Measurements from ENCODE around the gene PLK5.
"Not testable (repeated sequence)": the region's sequence is repeated elsewhere in the genome, so short reads cannot be mapped to it uniquely, and the experiment has no call there.

The PLK5 gene, protein sequence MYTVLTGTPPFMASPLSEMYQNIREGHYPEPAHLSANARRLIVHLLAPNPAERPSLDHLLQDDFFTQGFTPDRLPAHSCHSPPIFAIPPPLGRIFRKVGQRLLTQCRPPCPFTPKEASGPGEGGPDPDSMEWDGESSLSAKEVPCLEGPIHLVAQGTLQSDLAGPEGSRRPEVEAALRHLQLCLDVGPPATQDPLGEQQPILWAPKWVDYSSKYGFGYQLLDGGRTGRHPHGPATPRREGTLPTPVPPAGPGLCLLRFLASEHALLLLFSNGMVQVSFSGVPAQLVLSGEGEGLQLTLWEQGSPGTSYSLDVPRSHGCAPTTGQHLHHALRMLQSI

DNA sequence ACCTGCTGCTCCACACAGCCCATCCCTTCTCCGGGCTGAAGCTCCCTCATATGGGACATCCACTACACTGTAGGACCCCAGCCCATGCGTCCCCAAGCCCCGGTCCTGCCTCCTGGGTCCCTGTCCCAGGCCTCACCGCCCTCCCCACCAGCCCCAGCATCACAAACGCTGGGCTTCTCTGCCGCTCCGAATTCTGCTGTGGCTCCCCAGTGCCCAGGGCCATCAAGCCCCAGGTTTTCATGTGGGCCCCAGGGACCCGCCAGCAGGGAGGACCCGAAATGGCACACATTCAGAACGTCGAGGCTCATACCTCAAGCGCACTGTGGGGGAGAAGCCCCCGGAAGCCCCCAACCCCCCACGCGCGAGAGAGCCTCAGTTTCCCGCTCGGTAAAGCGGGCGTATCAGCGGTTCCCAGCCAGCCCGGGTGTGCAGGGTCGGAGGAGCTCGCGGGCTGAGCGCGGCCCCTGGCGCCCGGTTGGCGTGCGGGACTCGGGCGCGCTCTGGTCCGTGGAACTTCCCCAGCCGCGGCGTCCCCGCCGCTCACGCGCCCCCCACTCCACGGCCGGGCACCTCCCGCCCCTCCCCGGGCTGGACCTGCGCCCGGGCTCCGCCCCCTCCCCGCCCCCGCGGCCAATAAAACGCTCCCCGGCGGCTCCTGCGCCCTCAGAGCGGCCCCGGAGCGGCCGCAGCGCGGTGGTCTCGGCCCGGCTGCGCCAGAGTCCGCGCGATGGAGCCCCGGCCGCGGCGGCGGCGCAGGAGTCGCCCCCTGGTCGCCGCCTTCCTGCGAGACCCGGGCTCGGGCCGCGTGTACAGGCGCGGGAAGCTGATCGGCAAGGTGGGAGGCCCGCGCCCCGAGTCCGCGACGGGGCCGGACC is at the start of gene PLK5:
Gene PLK5, plus strand, starts transcription at position 666 of the 875 bp plus-strand sequence. CDS start 2,920 bp downstream, outside the sequence.
- in situ Hi-C loops (cut with MboI; ENCODE audit: low sequenced_read_pairs), result no loop called here

DNA sequence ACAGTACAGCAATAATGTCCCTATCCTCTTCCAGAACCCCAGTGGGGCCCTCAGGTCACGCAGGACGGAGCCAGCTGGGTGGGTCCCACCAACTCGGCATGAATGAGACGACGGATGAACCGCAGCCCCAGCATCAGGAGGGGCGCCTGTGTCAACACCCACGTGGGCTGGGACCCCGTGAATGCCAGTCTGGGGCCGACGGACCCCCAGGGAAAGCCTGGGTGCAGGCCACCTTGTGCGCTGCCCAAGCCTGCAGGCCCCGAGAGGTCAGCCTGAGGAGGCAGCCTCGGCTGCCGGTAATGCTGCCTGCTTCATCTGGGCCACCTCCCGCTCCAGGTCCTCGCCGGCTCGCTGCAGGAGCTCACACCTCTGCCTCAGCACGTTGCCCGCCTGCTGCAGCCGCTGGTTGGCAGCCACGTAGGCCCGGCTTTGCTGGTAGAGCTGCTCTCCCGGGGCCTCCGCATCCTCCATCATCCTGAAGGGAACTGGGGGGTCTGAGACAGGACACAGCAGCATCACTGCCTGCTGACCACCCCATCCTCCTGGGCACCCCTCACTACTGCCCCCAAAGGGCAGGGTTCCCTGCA is 49.0 kb upstream of the PLK5 start:
- in situ Hi-C loops (cut with MboI; ENCODE audit: low sequenced_read_pairs), result no loop called here

DNA sequence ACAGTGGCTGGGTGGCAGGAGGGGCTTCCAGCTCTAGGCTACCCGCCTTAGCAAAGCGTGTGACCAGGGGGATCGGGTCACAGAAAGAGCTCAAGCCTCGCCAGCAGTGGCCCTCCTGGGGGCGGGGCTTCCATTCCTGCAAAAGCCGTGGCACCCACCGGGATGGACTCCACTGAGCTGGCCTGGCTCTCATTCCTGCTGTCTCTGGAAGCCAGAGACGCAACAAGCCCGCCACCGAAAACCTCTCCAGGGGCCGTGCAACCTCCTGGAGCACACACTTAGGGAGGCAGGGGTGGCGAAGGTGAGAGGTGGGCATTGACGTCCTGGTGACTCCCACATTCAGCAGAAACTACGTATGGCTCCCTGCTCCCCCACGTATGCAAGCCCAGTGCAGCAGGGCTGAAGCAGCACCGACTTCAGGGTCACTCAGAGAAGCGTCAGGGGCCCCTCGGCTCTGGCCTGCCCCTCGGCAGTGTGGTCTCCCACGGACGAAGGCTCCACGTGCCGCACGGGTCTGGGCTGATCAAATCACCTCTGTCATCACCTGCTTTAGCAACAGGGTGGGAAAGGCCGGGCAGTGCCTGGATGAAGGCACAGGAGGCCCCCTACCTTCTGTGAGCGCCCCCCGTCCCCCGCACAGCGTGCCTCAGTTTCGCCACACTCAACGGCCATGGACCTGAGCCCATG is 48.0 kb upstream of the PLK5 start:
- in situ Hi-C loops (cut with MboI; ENCODE audit: low sequenced_read_pairs), result no loop called here

- in situ Hi-C loops (cut with MboI; ENCODE audit: low sequenced_read_pairs), result not testable (repeated sequence)
These were observed 46.8 kb upstream of the PLK5 start for GRCh38 chr19:1477056-1477455.

- in situ Hi-C loops (cut with MboI; ENCODE audit: low sequenced_read_pairs), result no loop called here
These were observed 44.8 kb upstream of the PLK5 start, which contains the start of gene C19orf25 for GRCh38 chr19:1478934-1479707. C19orf25 (minus strand) TSS chr19:1479215; CDS start chr19:1478903, 312 bp downstream.

GRCh38 chr19:1481224-1481892 is 42.5 kb upstream of the PLK5 start:
- in situ Hi-C loops (cut with MboI; ENCODE audit: low sequenced_read_pairs), result no loop called here

DNA sequence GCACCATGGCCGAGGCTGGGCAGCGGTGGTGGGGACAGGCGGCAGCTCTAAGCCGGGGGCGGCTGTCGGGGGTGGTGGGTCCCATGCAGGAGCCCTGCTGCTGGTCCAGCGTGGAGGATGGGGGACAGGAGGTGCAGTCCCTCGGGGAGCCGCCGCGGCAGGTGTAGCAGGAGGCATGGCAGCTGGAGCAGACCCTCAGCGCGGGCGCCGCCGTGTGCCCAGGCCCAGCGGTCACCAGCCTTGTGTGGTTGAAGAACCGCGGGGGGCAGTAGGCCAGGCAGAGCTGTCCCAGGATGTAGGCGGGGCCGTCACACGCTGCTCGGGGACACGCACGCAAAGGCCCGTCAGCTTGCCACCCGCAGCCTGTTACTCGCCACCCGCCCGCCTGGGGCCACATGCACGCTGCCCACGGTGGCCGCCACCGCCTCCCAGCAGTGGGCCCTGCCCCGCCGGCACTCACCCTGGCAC is 42.0 kb upstream of the PLK5 start:
- in situ Hi-C loops (cut with MboI; ENCODE audit: low sequenced_read_pairs), result no loop called here

DNA sequence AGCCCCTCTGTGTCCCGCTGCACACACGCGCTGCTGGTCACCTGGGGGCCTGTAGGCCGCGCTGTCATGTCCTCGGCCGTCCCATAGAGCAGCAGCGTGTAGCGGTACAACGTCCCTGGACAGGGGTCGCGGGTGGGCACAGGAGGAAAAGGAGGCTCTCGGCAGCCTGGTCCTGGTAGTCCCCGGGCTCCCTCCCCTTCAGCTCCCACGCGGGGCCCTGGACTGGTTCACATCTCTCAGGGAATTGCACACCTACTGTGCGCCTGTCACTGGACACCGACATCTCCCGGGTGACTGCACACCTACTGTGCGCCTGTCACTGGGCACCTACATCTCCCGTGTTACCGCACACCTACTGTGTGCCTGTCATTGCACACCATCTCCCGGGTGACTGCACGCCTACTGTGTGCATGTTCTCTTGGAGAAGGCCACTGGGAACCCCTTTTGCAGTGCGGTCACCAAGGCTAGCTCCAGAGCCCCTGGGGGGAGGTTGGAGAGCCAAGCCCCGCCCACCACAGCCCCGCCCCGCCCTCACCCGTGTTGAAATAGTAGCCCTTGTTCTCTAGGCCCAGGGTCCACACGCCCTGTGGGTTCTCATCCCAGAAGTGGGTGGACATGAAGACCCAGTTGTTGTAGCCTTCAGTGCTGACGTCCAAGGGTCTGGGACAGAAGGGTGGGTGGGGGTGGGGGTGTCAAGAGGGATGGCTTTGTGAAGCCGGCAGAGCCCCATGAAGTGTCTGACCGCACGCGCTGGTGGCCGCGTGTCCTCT is 41.3 kb upstream of the PLK5 start:
- in situ Hi-C loops (cut with MboI; ENCODE audit: low sequenced_read_pairs), result no loop called here

DNA sequence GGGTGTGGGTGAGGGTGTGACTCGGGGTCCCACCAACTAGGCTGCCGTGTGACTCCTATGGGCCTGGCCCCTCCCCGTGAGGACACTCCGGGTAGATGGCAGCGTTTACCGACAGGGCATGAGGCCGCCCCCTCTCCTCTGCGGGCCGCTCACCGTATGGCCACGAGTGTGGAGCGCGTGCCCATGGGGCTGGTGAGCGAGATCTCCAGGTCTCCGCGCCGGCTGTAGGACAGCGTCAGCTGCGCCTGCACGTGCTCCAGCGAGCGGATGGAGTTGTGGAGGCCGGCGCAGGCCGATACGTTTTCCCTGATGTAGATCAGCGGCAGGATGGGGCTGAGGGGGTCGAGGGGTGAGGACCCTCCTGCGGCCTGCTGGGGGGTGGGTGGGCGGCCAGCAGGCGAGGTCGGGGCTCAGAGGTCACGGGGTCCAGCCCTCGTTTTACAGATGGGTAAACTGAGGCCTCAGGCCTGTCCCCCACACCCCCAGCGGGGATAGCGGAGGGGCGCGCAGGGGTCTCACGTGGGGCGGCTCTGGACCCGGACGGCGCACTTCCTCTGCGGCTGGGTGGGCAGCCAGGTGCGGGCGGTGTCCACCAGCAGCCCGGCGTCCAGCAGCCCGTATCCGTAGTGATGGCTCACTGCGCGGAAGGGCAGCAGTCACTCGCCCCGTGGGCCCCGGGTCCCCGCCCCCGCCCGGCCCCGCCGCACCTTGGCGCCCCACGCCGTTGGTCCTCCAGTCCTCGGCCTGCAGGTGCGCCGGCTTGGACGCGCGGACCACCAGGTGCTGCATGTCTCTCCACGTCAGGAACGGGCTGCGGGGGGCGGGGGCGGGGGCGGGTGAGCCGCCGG is 40.5 kb upstream of the PLK5 start:
- in situ Hi-C loops (cut with MboI; ENCODE audit: low sequenced_read_pairs), result no loop called here

- in situ Hi-C loops (cut with MboI; ENCODE audit: low sequenced_read_pairs), result no loop called here
These were observed 39.9 kb upstream of the PLK5 start for GRCh38 chr19:1483979-1484428.

GRCh38 chr19:1486720-1487575 is 36.9 kb upstream of the PLK5 start:
- in situ Hi-C loops (cut with MboI; ENCODE audit: low sequenced_read_pairs), result no loop called here

- in situ Hi-C loops (cut with MboI; ENCODE audit: low sequenced_read_pairs), result no loop called here
These were observed 36.1 kb upstream of the PLK5 start for GRCh38 chr19:1487576-1488281.

DNA sequence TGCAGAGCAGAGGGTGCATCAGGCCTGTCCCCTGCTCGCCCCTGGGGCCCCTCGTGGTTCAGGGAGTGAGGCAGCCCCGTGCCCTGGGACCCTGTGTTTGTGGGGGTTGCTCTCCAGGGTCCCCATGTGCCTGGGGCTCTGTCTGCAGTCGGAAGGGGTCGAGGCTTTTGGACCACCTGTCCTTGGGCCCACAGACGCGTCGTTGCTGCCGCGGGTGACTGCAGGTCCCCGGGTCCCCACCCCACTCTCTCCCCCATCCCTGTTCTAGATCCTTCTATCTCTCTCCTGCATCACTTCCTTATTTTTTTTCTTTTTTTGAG is 35.6 kb upstream of the PLK5 start:
- in situ Hi-C loops (cut with MboI; ENCODE audit: low sequenced_read_pairs), result no loop called here

GRCh38 chr19:1489463-1490310 is 34.2 kb upstream of the PLK5 start:
- in situ Hi-C loops (cut with MboI; ENCODE audit: low sequenced_read_pairs), result no loop called here

- in situ Hi-C loops (cut with MboI; ENCODE audit: low sequenced_read_pairs), result no loop called here
These were observed 33.4 kb upstream of the PLK5 start, which contains the start of gene PCSK4 for GRCh38 chr19:1490311-1491113. PCSK4 (minus strand) TSS chr19:1490350; CDS start chr19:1490346, 4 bp downstream.

Measured in HL-60/S4 (cell line).